NCI-H146 treated with DMSO at 0.1 percent for 48 hours (cell line): ENCODE results near the gene YPEL2.
A peak's percentile ranks its signal among the peaks of the same experiment; 100 is the strongest.
"Not testable (repeated sequence)": the region's sequence is repeated elsewhere in the genome, so short reads cannot be mapped to it uniquely, and the experiment has no call there.

Experiments
- DNase-seq: peaks from one replicate; lab custom pipeline; 2025; ENCODE audit not compliant: unreplicated experiment; lab: John Stamatoyannopoulos, UW

YPEL2 gene

DNA sequence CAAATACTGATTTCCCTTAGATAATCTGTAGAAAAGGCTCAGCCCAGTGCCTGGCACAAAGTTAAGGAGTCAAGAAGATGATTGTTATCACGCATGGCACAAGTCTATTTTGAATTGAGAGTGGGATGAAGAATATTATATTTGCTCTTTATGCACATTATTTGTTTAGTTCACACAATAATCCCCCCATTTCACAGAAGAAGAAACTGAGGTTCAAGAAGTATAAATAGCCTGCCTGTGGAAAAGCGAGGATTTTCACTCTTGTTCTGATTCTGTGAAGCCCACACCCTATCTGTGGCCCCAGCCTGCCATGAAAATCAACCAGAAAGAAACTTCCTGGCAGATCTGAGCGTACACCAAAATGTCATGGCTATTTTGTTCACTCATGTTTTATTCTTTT lies 73.0 kb downstream of the YPEL2 start:
- no peak for DNase-seq

DNA sequence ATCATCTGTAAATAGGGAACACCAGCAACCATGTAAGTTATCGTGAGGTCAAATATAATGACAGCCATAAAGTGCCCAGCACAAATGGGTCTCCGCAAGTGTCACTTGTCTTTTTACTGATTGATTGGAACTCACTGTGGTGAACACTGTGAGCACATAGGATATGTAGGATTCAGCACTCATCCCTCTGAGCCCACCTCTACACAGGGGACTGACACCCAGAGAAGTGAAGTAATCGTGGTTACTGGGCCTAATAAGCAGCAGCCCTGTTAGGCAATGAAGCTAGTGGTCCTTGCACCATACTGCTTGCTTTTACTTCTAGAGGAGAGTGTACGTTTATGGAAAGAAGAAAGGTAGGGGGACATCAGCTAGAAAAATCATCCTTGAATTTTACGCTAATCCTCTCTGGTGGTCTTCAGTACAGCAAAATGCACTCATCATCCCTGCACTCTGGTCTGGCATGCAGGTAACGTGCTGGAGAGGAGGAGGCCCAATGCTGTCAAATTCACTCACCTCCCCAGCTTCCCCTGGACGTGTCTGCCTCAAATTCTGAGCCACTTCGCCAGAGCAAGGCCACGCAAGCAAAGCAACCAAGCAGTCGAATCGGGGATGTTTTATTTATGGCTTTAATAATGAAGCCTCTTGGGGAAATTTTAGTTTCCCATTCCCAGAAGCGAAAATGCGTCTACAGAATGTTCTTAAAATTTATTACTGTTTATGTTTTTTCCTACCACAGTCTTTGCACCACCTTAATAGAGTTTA lies 74.7 kb downstream of the YPEL2 start:
- DNase-seq, result no peak

GRCh38 chr17:59406808-59407381 lies 75.4 kb downstream of the YPEL2 start:
- DNase-seq, result peak; percentile 48

- no peak for DNase-seq
These were observed 78.0 kb downstream of the YPEL2 start for GRCh38 chr17:59409336-59410048.

- DNase-seq, result no peak
These were observed 78.6 kb downstream of the YPEL2 start for GRCh38 chr17:59410049-59410437.

- DNase-seq, result not testable (repeated sequence)
These were observed 81.0 kb downstream of the YPEL2 start for GRCh38 chr17:59412431-59412830.

DNA sequence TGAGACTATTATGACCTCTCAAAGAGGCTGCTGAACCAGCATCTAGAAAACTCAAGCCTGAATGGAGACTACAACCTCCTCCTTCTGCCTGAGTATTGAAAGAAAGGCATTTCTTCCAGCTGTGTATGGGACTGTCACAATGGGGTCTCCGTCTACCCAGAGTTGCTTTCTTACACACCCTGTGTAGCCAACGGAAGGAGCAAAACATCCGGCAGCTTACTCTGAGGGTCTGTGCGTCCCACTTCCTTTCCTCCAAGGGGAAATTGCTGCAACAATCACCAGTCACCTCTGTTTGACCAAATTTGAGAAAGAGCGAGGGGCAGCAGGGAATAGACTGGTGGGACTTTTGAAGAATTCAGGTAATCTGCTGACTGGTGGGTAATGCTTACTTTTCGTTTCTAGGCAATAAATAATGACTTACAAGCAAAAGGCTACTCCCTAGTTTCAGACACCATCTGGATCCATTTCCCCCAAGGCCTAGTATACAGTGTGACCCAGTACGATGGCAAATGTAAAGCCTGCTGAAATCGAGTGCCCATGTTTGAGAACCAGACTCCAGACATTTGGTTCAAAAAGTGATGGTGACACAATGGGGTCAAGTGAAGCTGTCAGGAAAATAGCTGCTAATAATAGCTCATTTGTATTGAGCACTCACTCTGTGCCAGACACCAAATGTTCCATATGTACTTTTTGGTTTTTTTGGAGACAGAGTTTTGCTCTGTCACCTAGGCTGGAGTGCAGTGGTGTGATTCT lies 81.7 kb downstream of the YPEL2 start:
- no peak for DNase-seq

GRCh38 chr17:59415397-59415796 lies 83.9 kb downstream of the YPEL2 start:
- DNase-seq, result no peak

- DNase-seq, result no peak
These were observed 84.7 kb downstream of the YPEL2 start for GRCh38 chr17:59416184-59416583.

DNA sequence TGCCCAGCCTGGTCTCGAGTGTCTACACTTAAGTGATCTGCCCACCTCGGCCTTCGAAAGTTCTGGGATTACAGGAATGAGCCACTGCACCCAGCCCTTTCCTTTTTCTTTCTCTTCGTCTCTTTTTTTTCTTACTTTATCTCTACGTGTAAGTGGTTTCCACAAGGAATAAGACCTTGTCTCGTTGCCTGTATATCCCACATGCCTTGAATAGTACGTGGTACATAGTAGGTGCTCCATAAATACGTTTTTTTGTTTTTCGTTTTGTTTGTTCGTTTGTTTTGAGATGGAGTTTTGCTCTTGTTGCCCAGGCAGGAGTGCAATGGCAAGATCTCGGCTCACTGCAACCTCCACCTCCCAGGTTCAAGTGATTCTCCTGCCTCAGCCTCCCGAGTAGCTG lies 86.0 kb downstream of the YPEL2 start:
- DNase-seq, result no peak

- no peak for DNase-seq
These were observed 87.3 kb downstream of the YPEL2 start for GRCh38 chr17:59418732-59419166.

DNA sequence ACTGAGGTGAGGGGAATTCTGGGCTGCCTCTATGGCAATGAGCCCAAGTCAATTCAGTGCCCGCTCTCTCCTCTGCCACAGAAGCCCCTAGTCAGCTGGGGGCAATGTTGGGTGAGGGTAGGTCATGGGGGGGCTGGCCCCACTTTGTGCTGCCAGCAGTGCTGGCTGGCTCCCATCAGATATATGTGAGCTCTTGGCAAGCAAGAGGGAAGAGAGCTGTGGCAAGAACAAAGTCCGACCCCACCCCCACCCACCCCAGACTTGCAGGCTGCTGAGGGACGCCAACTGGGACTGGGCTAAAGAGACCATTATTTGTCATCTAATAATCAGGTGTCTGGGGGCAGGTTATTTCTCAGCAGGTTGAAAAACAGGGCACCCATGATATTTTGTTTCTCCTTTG lies 89.4 kb downstream of the YPEL2 start:
- no peak for DNase-seq

GRCh38 chr17:59421722-59422121 lies 90.3 kb downstream of the YPEL2 start:
- DNase-seq, result no peak

GRCh38 chr17:59423137-59423724 lies 91.8 kb downstream of the YPEL2 start:
- DNase-seq, result no peak

GRCh38 chr17:59423903-59424302 lies 92.4 kb downstream of the YPEL2 start:
- DNase-seq, result no peak

DNA sequence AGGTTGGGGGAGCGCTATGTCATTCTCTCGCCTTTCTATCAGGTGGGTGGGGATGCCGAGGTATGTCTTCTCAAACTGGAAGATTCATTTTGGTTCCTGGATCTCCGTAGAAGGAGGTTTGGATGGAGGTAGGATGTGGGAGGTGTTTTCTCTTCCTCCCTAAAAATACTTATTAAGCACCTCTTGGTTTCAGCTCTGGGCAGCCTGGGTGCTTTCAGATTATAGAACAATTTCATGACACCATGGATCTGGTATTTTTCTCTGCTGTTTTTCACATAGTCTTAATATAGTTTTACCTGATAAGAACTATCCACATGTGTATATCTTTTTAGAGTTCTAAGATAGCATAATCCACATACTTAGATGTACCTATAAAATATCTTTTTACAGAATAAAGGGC lies 92.9 kb downstream of the YPEL2 start:
- DNase-seq, result no peak

DNA sequence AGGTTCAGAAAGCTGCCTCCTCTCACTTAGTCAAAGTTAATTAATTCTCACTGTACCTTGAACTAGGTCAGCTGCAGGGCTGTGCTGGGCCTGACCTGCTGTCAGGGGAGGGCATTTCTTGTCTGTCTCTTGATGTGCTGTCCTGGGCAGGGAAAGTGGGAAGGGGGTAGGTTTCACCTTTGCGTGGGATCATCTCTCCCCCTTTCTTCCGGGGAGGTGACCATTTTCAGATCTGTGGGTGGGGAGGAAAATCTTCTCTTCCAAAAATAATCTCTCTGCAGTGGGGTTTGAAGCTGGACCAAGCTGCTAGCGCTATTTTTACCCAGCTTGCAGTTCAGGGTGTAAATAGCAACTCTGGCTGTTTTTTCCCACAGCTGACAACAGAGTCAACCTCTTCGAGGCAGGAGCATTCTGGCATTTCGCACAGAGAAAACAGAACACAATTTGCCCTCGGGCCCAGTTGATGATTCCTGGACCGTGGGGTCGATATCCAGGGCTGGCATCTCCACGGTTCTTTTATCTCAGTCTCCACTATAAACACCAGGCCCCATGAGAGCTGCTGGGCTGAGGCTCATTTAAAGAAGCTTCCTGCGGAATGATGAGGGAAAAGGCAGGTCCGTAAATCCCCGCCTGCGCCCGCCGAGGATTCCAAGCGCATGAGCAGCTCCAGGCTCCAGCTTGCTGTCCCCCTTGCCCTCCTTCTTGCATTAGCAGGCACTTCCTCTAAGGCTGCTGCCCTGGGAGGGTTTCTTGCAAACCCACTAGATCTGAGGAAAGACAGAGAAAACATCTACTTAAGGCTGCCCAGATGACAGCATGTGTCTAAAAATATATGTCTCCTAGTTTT lies 93.9 kb downstream of the YPEL2 start:
- DNase-seq, result no peak

GRCh38 chr17:59426031-59426430 lies 94.6 kb downstream of the YPEL2 start:
- DNase-seq, result no peak

- no peak for DNase-seq
These were observed 96.0 kb downstream of the YPEL2 start for GRCh38 chr17:59427425-59427921.

DNA sequence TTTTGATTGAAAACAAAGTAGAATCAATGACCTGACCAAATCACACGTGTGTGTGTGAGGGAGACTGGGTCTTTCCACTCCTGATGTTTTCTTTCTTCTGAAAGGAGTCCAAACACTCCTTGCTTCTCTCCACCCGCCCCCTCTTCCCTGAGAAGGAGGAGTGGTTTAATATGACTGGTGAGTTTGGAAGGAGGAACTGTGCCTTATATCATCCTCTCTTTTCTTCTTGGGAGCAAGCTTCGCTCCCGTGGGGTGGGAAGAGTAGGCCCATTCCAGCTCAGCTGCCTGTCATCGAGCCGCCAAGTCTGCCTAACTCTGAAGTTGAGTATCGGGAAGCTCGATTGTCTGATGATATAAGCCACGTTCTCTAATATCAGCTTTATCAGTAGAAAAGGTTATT lies 96.5 kb downstream of the YPEL2 start:
- no peak for DNase-seq
